GM18511 (cell line): ENCODE results near the gene UBE2D2.

Experiments
- ATAC-seq: cut with Tn5 transposase; IDR thresholded peaks from one replicate; pipeline ENCODE4 v1.9.1; 2021; ENCODE audit warnings: mild to moderate bottlenecking, moderate library complexity; ENCODE audit not compliant: unreplicated experiment

The UBE2D2 gene

DNA sequence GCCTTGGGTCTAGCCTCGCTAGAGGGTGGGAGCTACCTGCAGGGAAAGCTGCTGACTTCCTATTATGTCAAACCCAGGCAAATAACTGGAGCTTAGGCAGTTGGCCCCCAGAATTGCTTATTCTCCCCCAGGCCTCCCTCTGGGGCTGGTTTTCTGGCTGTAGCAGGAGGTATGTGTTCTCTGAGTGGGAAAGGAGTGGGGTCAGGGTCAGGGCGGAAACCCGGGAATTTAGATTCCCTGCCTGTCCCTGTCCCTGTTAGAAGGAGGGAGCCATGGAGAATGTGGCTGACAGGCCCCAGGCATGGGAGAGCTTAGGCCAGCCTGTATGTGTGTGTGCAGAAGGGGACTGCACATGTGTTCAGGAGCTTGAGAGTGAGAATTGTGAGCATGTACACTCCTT, 73.4 kb downstream of the UBE2D2 start:
- no peak for ATAC-seq

- no peak for ATAC-seq
These were observed 74.1 kb downstream of the UBE2D2 start for GRCh38 chr5:139635191-139635590.

DNA sequence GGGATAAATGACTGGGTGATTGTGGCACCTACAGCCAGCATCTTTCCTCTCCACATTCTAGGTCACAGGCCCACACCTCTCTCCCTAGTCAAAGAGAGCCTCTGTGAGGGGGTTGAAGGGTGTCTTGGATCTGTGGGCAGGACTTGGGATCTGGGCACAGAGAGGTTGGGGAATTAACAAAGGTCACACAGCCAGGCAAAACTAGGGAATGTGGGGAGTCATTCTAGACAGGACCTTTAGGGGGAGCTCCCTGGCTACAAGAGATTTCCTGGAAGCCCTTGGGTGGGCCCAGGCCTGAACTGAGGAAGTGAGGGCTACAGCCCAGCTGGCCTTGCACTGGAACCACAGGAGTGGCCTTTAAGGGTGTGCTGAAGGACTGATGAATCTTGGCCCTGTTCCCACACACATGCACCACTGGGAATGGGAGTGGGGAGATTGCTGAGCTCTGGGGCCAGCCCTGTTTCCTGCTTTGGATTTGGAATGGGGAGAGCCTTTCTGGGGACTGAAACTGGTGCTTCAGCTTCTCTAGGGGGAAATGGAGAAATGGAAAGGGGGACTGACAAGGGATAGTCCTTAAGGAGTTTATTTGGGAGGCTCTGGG, 74.6 kb downstream of the UBE2D2 start:
- ATAC-seq: no peak

DNA sequence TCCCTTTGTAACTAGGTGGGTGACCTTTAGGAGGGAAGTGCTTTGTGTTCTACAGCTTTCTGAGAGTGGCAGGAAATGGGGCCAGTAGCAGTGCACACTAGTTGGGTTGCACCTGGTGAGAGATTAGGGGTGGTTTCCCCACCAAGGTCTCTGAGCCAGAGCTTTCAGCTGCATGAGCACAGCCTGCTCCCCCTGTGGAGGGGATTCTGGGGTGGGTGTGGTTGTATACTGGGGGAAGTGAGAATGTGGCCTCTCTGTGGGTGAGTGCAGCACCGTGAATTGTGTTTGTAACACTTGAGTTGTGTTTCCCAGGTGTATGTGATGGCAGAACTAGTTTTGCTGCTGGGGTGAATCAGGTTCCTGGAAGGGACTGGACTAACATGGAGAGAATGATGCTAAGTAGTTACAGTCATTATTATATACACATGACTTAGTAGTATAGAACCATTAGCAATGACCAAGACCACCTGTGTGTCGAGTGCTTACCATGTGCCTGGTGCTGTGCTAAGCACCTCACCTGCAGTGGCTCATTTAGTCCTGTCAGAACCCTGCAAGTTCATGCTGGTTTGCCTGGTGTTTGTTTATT, 75.2 kb downstream of the UBE2D2 start:
- ATAC-seq: peak; percentile 77

DNA sequence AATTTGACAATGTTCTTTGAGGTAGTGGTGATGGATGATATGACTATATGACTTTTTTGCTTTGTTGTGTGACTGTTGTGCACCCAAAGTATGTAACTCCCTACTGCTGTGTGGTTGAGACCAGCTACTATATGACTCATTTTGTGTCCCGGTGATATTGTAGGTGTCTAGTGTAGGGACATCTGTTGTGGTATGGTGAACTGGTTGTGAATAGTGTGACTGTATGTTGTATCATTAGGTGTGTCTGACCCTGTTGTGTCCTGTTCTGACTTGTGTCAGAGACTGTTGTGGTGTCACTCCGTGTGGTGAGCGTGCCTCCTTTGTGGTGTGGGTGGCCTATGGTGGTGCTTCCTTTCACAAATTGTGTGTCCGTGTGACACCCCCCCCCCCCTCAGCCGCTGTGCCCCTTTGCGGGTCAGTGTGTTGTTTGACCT, 75.9 kb downstream of the UBE2D2 start:
- no peak for ATAC-seq

DNA sequence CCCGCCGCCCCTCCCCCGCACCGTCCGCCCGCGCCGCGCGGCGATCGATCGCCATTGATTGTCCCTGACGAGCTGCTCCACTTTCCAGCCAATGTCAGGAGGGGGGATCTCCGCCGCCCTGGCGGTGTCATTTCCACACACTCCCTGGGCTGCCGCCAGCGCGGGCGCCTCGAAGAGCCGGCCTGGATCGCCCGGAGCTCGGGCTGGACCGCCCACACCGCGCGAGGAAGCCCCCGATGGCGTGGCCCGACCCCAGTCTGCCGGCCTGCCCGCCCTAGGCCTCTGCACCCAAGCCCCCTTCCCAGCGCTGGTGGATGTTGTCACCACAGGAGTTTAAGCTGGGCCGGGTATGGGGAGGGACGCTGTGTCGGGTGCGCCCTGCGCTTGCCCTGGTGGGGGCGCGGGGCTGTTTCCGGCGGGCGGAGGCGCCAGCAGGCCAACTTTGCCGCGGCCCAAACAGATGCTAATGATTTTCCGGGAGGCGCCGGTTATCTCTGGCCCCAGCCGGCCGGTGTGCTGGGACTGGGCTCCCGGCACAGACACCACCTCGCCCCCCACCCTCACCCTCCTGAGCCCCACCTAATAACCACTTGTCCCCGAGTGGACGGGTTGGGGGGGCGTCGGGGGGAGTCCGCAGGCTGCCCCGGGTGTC, 76.4 kb downstream of the UBE2D2 start:
- peak; percentile 30 for ATAC-seq

GRCh38 chr5:139638090-139638735, 77.1 kb downstream of the UBE2D2 start:
- ATAC-seq: peak; percentile 25

GRCh38 chr5:139638736-139639618, 77.8 kb downstream of the UBE2D2 start:
- ATAC-seq: no peak

- ATAC-seq: no peak
These were observed 78.7 kb downstream of the UBE2D2 start for GRCh38 chr5:139639619-139640380.

GRCh38 chr5:139640421-139641115, 79.4 kb downstream of the UBE2D2 start:
- no peak for ATAC-seq

DNA sequence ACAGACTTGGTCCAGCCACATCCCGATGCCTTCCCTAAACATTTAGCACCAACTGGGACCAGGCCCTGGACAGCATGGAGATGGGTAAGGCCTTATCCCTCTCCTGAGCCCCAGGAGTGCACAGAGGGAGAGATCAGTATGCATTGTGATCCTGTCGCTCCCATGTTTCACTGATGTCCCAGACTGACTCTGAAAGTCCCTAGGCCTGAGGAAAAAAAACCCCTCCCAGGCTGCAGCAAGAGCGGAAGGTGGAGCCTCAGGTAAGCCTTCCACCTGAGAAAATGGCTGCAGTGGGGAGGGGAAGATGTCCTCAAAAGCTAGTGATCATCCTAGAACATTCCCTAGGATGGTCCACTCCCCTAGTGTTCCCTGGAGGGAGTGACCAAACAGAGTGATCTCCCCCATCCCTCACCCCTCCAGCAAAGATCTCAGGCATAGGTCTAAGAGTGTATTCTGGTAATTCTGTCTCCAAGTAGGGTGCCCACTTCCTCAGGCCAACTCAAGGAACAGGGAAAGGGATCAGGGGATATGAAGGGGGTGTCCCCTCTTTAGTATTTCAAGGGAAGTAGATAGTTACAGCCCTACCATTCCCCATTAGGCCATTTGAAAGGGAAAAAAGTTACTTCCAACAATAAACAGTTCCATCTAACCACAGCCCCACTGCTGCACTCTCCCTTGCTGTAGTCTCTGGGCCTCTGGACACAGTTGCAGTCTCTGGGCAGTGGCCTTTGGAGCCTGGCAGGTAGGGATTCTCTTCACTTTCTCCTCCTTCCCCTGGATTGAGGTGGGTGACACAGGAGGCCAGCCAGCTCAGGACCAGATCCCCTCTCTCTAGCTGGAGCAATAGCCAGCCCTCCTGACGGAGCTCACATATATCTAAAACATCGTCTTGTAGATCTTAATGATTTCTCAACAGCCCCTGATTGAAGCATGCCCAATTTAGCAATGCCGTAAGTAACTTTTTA, 80.3 kb downstream of the UBE2D2 start:
- ATAC-seq: no peak

DNA sequence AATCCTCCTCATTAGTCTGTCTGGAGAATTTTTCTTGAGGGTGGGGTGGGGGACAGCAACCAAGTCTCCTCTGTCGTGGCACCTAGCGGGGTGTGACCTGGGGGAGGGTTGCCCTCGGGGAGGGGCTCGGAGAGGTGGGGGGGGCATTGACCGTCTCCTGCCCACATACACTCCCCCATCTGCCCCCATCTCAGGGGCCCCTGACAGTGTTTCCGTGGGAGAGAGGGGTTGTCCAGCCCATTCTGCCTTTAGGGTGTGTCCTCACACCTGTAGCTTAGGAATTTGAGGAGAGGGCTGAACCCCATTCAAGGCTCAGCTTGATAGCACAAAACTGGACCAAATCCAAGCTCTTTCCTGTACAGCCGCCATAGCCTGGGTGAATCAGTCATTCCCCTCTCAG, 81.1 kb downstream of the UBE2D2 start:
- ATAC-seq: no peak

- no peak for ATAC-seq
These were observed 82.0 kb downstream of the UBE2D2 start for GRCh38 chr5:139642891-139643871.

DNA sequence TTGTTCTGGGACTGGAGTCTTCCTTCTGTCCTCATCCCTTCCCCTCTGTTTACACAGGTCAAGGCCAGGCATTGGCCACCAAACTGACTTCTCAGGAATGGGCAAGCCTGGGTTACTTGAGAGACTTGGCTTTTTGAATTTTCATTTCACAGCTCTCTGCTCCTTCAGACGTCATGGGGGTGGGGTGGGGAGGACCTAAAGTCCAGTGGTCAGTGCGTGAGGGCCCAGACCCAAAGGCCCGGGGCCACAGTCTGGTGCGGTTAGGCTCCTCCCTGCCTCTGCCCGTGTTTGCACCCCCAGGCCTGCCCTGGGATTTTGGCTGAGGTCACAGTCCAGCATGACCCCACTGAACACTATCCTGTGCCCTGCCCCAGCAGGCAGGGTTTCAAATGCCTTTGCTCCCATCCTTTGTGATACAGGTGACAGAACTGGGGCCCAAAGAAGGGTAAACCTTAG, 82.9 kb downstream of the UBE2D2 start:
- no peak for ATAC-seq

GRCh38 chr5:139644646-139645429, 83.7 kb downstream of the UBE2D2 start:
- ATAC-seq: no peak

- no peak for ATAC-seq
These were observed 84.3 kb downstream of the UBE2D2 start for GRCh38 chr5:139645430-139645871.
